ENCODE measurements around the gene DLGAP4.

- TF ChIP-seq JUN (IDR thresholded peaks at IDR 0.05; ENCODE audit: borderline replicate concordance, low read depth, low read length) (no peak), JUN (CRISPR knock-in tag; IDR thresholded peaks at IDR 0.05; ENCODE audit: borderline replicate concordance) (no peak), GATA2 (CRISPR knock-in tag; IDR thresholded peaks at IDR 0.05) (no peak), KLF13 (tag; IDR thresholded peaks at IDR 0.05; ENCODE audit: borderline replicate concordance, low read depth) (no peak), CHCHD3 (CRISPR knock-in tag; IDR thresholded peaks at IDR 0.05) (no peak), KDM5B (IDR thresholded peaks at IDR 0.05; ENCODE audit: insufficient replicate concordance, low read depth, low read length) (no peak), ZNF76 (CRISPR knock-in tag; IDR thresholded peaks at IDR 0.05; ENCODE audit: borderline replicate concordance) (no peak), ZNF277 (CRISPR knock-in tag; IDR thresholded peaks at IDR 0.05; ENCODE audit: borderline replicate concordance) (no peak), NR2C2 (CRISPR knock-in tag; IDR thresholded peaks at IDR 0.05) (no peak), NR2C2 (tag; IDR thresholded peaks at IDR 0.05) (no peak), ZNF512 (tag; IDR thresholded peaks at IDR 0.05) (no peak), SMAD3 (CRISPR knock-in tag; conservative IDR thresholded peaks at IDR 0.05) (no peak), ZBTB33 (CRISPR knock-in tag; IDR thresholded peaks at IDR 0.05) (no peak)
- TF ChIP-seq, protein P1, sequence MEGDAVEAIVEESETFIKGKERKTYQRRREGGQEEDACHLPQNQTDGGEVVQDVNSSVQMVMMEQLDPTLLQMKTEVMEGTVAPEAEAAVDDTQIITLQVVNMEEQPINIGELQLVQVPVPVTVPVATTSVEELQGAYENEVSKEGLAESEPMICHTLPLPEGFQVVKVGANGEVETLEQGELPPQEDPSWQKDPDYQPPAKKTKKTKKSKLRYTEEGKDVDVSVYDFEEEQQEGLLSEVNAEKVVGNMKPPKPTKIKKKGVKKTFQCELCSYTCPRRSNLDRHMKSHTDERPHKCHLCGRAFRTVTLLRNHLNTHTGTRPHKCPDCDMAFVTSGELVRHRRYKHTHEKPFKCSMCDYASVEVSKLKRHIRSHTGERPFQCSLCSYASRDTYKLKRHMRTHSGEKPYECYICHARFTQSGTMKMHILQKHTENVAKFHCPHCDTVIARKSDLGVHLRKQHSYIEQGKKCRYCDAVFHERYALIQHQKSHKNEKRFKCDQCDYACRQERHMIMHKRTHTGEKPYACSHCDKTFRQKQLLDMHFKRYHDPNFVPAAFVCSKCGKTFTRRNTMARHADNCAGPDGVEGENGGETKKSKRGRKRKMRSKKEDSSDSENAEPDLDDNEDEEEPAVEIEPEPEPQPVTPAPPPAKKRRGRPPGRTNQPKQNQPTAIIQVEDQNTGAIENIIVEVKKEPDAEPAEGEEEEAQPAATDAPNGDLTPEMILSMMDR (IDR thresholded peaks at IDR 0.05 in 2 of 3, conservative IDR thresholded peaks at IDR 0.05 in 1 of 3; ENCODE audit: insufficient read depth in 2 of 3, low read depth in 1 of 3, low read length in 3 of 3), result no peak
Measured at GRCh38 chr20:36336954-36337704, 31.0 kb downstream of the DLGAP4 start.

Measured in K562 (cell line).